HCT116 (cell line): ENCODE data around the gene LHFPL4. TPM values are rescaled to one million over a fixed set of nuclear protein-coding genes. Genes with fewer than 3 reads are reported as not detected.

ENCODE experiments used
- ATAC-seq: fragments of 200-7000 bp; cut with Tn5 transposase; 2 replicates; pipeline ENCODE4 v1.9.1; 2020; ENCODE audit warnings: mild to moderate bottlenecking, moderate library complexity
- BruUV-seq: library from RNA; stranded (reverse); fragments of 400-500 nt; replicated peaks from 2 replicates; lab custom pipeline; 2021; lab: Mats Ljungman, UMichigan
- CTCF ChIA-PET: fragments of 300-600 bp; sonication (Branson Sonifier 250); formaldehyde crosslinking; loops from one replicate; lab custom pipeline; 2021; ENCODE audit warnings: antibody characterized with exemption; lab: Charles Lee
- POLR2A ChIA-PET: fragments of 300-600, 350-600 bp; sonication (Branson Sonifier 250); formaldehyde crosslinking; loops from one replicate; lab custom pipeline; 2021; ENCODE audit warnings: antibody characterized with exemption; lab: Charles Lee
- RAD21 ChIA-PET, 2 experiments: fragments of 300-600 bp; sonication (Branson Sonifier 250); formaldehyde crosslinking; loops; one replicate each; lab custom pipeline; 2023; ENCODE audit warnings: low total read pairs in 2 of 2; ENCODE audit not compliant: uncharacterized antibody in 2 of 2, unreplicated experiment in 2 of 2, low non-redundant PET in 1 of 2; lab: Charles Lee
- DNase-seq: peaks from one replicate; pipeline ENCODE4 v3.0.0-alpha.2; 2010; ENCODE audit warnings: low read depth, low spot score
- H2AFZ ChIP-seq: fragments of 200-600 bp; shearing (Covaris generic), sonication (generic); 2 replicates; pipeline ENCODE4 v1.6.1; 2017; ENCODE audit warnings: low read depth, mixed run types, mixed read lengths, antibody characterized with exemption, low read length; ENCODE audit not compliant: poor library complexity, severe bottlenecking
- H3K27ac ChIP-seq: 2 replicates; pipeline ENCODE4 v1.5.1; 2012; ENCODE audit warnings: low read depth, low read length
- H3K27me3 ChIP-seq: fragments of 200-600 bp; sonication (generic); 2 replicates; pipeline ENCODE4 v1.6.1; 2016; ENCODE audit warnings: mixed run types, low read length, mixed read lengths; ENCODE audit not compliant: insufficient read depth
- H3K36me3 ChIP-seq, 2 experiments: fragments of 200-500 bp in 1 of 2; fragments of 200-600 bp in 1 of 2; sonication (Bioruptor generic) in 1 of 2; sonication (generic) in 1 of 2; 2 replicates each; pipeline versions ENCODE4 v1.5.1 to v1.6.1; 2014 to 2016; ENCODE audit warnings: low read length in 2 of 2, inconsistent platforms in 1 of 2, mixed read lengths in 1 of 2, mixed run types in 1 of 2; ENCODE audit not compliant: insufficient read depth in 2 of 2, control insufficient read depth in 1 of 2
- H3K4me1 ChIP-seq, 2 experiments: fragments of 200-600 bp in 1 of 2; sonication (generic) in 1 of 2; 2 replicates each; pipeline versions ENCODE4 v1.5.1 to v1.6.1; 2012 to 2017; ENCODE audit warnings: low read length in 2 of 2, inconsistent platforms in 1 of 2, mild to moderate bottlenecking in 1 of 2, mixed read lengths in 1 of 2, mixed run types in 1 of 2, moderate library complexity in 1 of 2; ENCODE audit not compliant: insufficient read depth in 2 of 2, control insufficient read depth in 1 of 2
- H3K4me2 ChIP-seq: fragments of 200-600 bp; sonication (generic); 2 replicates; pipeline ENCODE4 v1.6.1; 2017; ENCODE audit warnings: mixed run types, low read length, mixed read lengths
- H3K4me3 ChIP-seq, 2 experiments: fragments of 200-600 bp in 1 of 2; sonication (generic) in 1 of 2; replicated peaks in 1 of 2; 2 replicates each; pipeline ENCODE4 v1.5.1; 2011 to 2016; ENCODE audit warnings: low read length in 2 of 2, control low read depth in 1 of 2, low read depth in 1 of 2, mild to moderate bottlenecking in 1 of 2, mixed read lengths in 1 of 2, mixed run types in 1 of 2
- H3K79me2 ChIP-seq: fragments of 200-600 bp; sonication (generic); 2 replicates; pipeline ENCODE4 v1.6.1; 2017; ENCODE audit warnings: mild to moderate bottlenecking, mixed run types, low read length, moderate library complexity, mixed read lengths; ENCODE audit not compliant: insufficient read depth
- H3K9ac ChIP-seq: fragments of 200-600 bp; sonication (generic); 2 replicates; pipeline ENCODE4 v1.6.1; 2016; ENCODE audit warnings: low read length, mixed read lengths
- H3K9me2 ChIP-seq: fragments of 200-600 bp; sonication (generic), shearing (Covaris generic); 2 replicates; pipeline ENCODE4 v1.6.1; 2017; ENCODE audit warnings: mixed run types, mild to moderate bottlenecking, moderate library complexity; ENCODE audit not compliant: insufficient read depth
- H3K9me3 ChIP-seq, 2 experiments: fragments of 200-500 bp in 1 of 2; fragments of 200-600 bp in 1 of 2; sonication (Bioruptor generic) in 1 of 2; sonication (generic) in 1 of 2; 2 replicates each; pipeline ENCODE4 v1.6.1; 2014 to 2017; ENCODE audit warnings: low read length in 2 of 2, mixed read lengths in 2 of 2, inconsistent platforms in 1 of 2, low read depth in 1 of 2, mild to moderate bottlenecking in 1 of 2, mixed run types in 1 of 2, moderate library complexity in 1 of 2; ENCODE audit not compliant: control insufficient read depth in 1 of 2, insufficient read depth in 1 of 2
- H4K20me1 ChIP-seq: fragments of 200-600 bp; sonication (generic), shearing (Covaris generic); 2 replicates; pipeline ENCODE4 v1.6.1; 2017; ENCODE audit warnings: mixed run types, mild to moderate bottlenecking, moderate library complexity; ENCODE audit not compliant: insufficient read depth
- CEBPB ChIP-seq: IDR thresholded peaks from 2 replicates; pipeline ENCODE4 v1.6.1; 2012; ENCODE audit warnings: low read depth
- POLR2AphosphoS5 ChIP-seq: IDR thresholded peaks from 2 replicates; pipeline ENCODE4 v1.6.1; 2011; ENCODE audit warnings: mild to moderate bottlenecking, low read depth, low read length, moderate library complexity
- SP1 ChIP-seq: IDR thresholded peaks from 2 replicates; pipeline ENCODE4 v1.6.1; 2012; ENCODE audit warnings: low read depth
- SRF ChIP-seq: IDR thresholded peaks from 2 replicates; pipeline ENCODE4 v1.6.1; 2012; ENCODE audit warnings: low read depth
- YY1 ChIP-seq: IDR thresholded peaks from 2 replicates; pipeline ENCODE4 v1.6.1; 2011; ENCODE audit warnings: low read length, low read depth, moderate library complexity, mild to moderate bottlenecking; ENCODE audit not compliant: insufficient replicate concordance; ENCODE audit errors: extremely low read depth
- intact Hi-C: fragments of 100-400 bp; cut with micrococcal nuclease; formaldehyde crosslinking; loops from 2 replicates; pipeline ENCODE4 v1.10.0; 2022
- total RNA-seq: library from RNA; stranded (reverse); gene quantifications from one replicate; pipeline ENCODE4 v1.2.1, GENCODE V29; 2021; ENCODE audit not compliant: unreplicated experiment
- TF ChIP-seq, protein P1 (sequence below), 3 experiments: fragments of 200-600 bp in 1 of 3; sonication (generic) in 1 of 3; IDR thresholded peaks in 2 of 3; conservative IDR thresholded peaks in 1 of 3; 2 replicates each; pipeline ENCODE4 v1.5.1; 2012 to 2017; ENCODE audit warnings: low read depth in 2 of 3, low read length in 2 of 3, antibody characterized with exemption in 1 of 3, borderline replicate concordance in 1 of 3, control low read depth in 1 of 3, mild to moderate bottlenecking in 1 of 3, mixed read lengths in 1 of 3, mixed run types in 1 of 3, moderate library complexity in 1 of 3; ENCODE audit not compliant: insufficient read depth in 1 of 3
- TF ChIP-seq, protein P2 (sequence below): IDR thresholded peaks from 2 replicates; pipeline ENCODE4 v1.6.1; 2012
- TF ChIP-seq, protein P3 (sequence below): IDR thresholded peaks from 2 replicates; pipeline ENCODE4 v1.6.1; 2011; ENCODE audit warnings: mild to moderate bottlenecking, low read length, moderate library complexity; ENCODE audit not compliant: insufficient replicate concordance; ENCODE audit errors: extremely low read depth

Gene LHFPL4
- total RNA-seq, 1 experiment from 2014 or later = not detected

DNA sequence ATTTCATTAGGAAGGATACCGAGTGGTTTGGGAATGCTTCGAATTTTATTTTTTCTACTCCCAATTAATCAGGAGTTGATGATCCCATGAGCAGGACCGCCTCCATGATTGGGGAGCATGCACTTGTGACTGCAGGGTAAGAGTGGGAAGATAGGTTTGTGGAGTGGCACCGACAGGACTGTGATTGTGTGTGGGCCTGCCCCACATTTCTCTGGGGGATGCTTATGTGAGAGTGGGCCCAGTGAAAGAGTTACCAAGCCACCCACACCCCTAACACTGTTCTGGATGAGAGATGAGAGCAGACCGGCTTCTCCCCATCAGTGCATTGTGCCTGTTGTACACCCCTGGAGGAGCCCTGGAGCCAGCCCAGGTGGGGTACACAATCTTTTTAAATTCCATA lies 76.7 kb downstream of the LHFPL4 start:
- H4K20me1 ChIP-seq = no peaks in the 10 kb centered on the region
- no peak for DNase-seq
- no peak overlapping the region for H3K4me2 ChIP-seq
- intact Hi-C loops = no loop called here
- H3K27ac ChIP-seq = no peak overlapping the region
- H2AFZ ChIP-seq = no peak overlapping the region
- H3K9me3 ChIP-seq = no peaks in the 10 kb centered on the region
- no peak overlapping the region for H3K4me3 ChIP-seq
- BruUV-seq = TSS peak; percentile 20
- H3K9ac ChIP-seq = no peak overlapping the region
- H3K36me3 ChIP-seq = peaks cover 75 to 77% of the 10 kb centered on the region in 2 experiments
- no peak for ATAC-seq
- ChIA-PET POLR2A (no interaction called here), RAD21 (no interaction called here), CTCF (no interaction called here)
- peaks cover 17% of the 10 kb centered on the region for H3K79me2 ChIP-seq
- no peaks in the 10 kb centered on the region for H3K9me2 ChIP-seq
- no peaks in the 10 kb centered on the region for H3K4me1 ChIP-seq
- H3K27me3 ChIP-seq = no peaks in the 10 kb centered on the region
- TF ChIP-seq SP1 = no peak
- no peak for TF ChIP-seq CEBPB
- TF ChIP-seq, protein P1, sequence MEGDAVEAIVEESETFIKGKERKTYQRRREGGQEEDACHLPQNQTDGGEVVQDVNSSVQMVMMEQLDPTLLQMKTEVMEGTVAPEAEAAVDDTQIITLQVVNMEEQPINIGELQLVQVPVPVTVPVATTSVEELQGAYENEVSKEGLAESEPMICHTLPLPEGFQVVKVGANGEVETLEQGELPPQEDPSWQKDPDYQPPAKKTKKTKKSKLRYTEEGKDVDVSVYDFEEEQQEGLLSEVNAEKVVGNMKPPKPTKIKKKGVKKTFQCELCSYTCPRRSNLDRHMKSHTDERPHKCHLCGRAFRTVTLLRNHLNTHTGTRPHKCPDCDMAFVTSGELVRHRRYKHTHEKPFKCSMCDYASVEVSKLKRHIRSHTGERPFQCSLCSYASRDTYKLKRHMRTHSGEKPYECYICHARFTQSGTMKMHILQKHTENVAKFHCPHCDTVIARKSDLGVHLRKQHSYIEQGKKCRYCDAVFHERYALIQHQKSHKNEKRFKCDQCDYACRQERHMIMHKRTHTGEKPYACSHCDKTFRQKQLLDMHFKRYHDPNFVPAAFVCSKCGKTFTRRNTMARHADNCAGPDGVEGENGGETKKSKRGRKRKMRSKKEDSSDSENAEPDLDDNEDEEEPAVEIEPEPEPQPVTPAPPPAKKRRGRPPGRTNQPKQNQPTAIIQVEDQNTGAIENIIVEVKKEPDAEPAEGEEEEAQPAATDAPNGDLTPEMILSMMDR (IDR thresholded peaks at IDR 0.05 in 2 of 3, conservative IDR thresholded peaks at IDR 0.05 in 1 of 3; ENCODE audit: borderline replicate concordance in 1 of 3, insufficient read depth in 1 of 3, low read depth in 2 of 3, low read length in 2 of 3) = no peak
- no peak for TF ChIP-seq YY1
- TF ChIP-seq, protein P2, sequence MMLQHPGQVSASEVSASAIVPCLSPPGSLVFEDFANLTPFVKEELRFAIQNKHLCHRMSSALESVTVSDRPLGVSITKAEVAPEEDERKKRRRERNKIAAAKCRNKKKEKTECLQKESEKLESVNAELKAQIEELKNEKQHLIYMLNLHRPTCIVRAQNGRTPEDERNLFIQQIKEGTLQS = no peak
- TF ChIP-seq, all 23 proteins: peak for 0

DNA sequence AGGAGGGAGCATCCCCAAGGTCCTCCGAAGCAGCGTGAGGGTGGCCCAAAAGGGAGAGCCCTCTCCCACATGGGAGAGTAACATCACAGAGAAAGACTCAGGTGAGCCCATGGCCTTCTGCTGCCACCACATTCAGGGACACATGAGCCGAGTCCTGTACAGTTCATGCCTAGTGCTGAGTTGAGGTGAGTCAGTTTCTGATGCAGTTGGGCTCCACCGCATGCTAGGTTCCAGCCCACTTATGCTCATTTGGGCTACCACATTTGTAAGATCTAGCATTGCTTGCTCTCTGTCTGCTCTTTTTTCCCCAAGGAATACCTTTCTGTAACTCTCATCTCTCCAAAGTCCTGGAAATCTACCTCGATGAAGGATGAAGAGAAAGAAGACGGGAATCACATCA lies 79.1 kb downstream of the LHFPL4 start:
- H3K27me3 ChIP-seq = no peaks in the 10 kb centered on the region
- no peaks in the 10 kb centered on the region for H3K9me3 ChIP-seq
- no peaks in the 10 kb centered on the region for H4K20me1 ChIP-seq
- peaks cover 78 to 87% of the 10 kb centered on the region in 2 experiments for H3K36me3 ChIP-seq
- H2AFZ ChIP-seq = no peak overlapping the region
- ATAC-seq (no peak), DNase-seq (no peak)
- ChIA-PET POLR2A (no interaction called here), RAD21 (no interaction called here), CTCF (no interaction called here)
- no peak overlapping the region for H3K9ac ChIP-seq
- H3K4me1 ChIP-seq = no peaks in the 10 kb centered on the region
- H3K4me2 ChIP-seq = no peak overlapping the region
- no peaks in the 10 kb centered on the region for H3K9me2 ChIP-seq
- no peak overlapping the region for H3K4me3 ChIP-seq
- intact Hi-C loops = loop anchor here (5.0 kb wide), 1 partner anchor 37 kb away; no protein-coding TSS in a partner anchor
- H3K79me2 ChIP-seq = peaks cover 42% of the 10 kb centered on the region
- TF ChIP-seq SP1 = no peak
- TF ChIP-seq SRF = no peak
- no peak for TF ChIP-seq POLR2AphosphoS5
- TF ChIP-seq, protein P3, sequence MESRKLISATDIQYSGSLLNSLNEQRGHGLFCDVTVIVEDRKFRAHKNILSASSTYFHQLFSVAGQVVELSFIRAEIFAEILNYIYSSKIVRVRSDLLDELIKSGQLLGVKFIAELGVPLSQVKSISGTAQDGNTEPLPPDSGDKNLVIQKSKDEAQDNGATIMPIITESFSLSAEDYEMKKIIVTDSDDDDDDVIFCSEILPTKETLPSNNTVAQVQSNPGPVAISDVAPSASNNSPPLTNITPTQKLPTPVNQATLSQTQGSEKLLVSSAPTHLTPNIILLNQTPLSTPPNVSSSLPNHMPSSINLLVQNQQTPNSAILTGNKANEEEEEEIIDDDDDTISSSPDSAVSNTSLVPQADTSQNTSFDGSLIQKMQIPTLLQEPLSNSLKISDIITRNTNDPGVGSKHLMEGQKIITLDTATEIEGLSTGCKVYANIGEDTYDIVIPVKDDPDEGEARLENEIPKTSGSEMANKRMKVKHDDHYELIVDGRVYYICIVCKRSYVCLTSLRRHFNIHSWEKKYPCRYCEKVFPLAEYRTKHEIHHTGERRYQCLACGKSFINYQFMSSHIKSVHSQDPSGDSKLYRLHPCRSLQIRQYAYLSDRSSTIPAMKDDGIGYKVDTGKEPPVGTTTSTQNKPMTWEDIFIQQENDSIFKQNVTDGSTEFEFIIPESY = no peak
- H3K27ac ChIP-seq = no peak overlapping the region
- BruUV-seq = no TSS peak
